ENCODE results near the gene SYT14. TPM values are rescaled to one million over a fixed set of nuclear protein-coding genes. Genes with fewer than 3 reads are reported as not detected.

Gene SYT14
- total RNA-seq, 1 donor from 2014 or later, result 0.49 TPM

- intact Hi-C loops (cut with DNase I), result no loop called here
- TF ChIP-seq, protein P1, sequence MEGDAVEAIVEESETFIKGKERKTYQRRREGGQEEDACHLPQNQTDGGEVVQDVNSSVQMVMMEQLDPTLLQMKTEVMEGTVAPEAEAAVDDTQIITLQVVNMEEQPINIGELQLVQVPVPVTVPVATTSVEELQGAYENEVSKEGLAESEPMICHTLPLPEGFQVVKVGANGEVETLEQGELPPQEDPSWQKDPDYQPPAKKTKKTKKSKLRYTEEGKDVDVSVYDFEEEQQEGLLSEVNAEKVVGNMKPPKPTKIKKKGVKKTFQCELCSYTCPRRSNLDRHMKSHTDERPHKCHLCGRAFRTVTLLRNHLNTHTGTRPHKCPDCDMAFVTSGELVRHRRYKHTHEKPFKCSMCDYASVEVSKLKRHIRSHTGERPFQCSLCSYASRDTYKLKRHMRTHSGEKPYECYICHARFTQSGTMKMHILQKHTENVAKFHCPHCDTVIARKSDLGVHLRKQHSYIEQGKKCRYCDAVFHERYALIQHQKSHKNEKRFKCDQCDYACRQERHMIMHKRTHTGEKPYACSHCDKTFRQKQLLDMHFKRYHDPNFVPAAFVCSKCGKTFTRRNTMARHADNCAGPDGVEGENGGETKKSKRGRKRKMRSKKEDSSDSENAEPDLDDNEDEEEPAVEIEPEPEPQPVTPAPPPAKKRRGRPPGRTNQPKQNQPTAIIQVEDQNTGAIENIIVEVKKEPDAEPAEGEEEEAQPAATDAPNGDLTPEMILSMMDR (IDR thresholded peaks at IDR 0.05), result no peak
- no peak for DNase-seq (ENCODE audit: extremely low spot score in 2 of 2)
- H3K36me3 ChIP-seq, result no peaks in the 10 kb centered on the region
- H3K27ac ChIP-seq, result no peak overlapping the region
- no peaks in the 10 kb centered on the region for H3K27me3 ChIP-seq
- H3K4me3 ChIP-seq, result no peak overlapping the region
- H3K9me3 ChIP-seq, result no peaks in the 10 kb centered on the region
- H3K4me1 ChIP-seq, result no peaks in the 10 kb centered on the region
Observed at GRCh38 chr1:210072129-210072528, 134.1 kb downstream of the SYT14 start.

DNA sequence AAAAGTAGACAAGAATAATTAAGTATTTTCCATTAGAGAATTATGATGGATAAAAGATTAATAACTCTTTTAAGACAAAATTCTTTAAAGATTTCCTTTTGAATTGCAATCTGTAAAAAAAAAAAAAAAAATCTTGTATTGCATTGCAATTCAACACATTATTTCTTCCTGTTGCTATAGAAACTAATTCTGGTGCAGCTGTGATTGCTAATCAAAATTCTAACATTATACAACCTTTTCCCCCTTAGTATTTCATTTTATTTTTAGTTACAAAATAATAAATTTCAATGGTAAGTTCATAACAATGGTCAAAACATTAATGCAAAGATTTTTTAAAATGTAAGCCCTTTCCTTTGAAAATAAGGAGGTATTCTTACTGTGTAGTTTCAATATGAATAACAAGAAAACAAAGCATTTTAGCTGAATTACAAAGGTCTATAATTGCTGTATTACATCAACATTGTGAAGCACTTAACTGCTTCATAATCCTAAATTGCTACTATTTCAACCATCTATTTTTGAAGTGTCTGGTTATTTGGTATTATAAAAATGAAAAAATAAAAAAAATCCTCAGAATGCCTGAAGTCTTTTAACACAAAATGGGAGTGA lies 135.0 kb downstream of the SYT14 start:
- Histone ChIP-seq H3K27ac (no peak overlapping the region), H3K36me3 (no peaks in the 10 kb centered on the region), H3K4me1 (no peaks in the 10 kb centered on the region), H3K9me3 (no peaks in the 10 kb centered on the region), H3K27me3 (no peaks in the 10 kb centered on the region), H3K4me3 (no peak overlapping the region)
- intact Hi-C loops (cut with DNase I), result no loop called here
- DNase-seq (ENCODE audit: extremely low spot score in 2 of 2), result no peak
- TF ChIP-seq, protein P1 (IDR thresholded peaks at IDR 0.05), result no peak
- no peak for TF ChIP-seq POLR2AphosphoS5 (IDR thresholded peaks at IDR 0.05; ENCODE audit: insufficient read depth in 1 of 2, low read depth in 1 of 2)
- no peak for TF ChIP-seq POLR2A (IDR thresholded peaks at IDR 0.05)

DNA sequence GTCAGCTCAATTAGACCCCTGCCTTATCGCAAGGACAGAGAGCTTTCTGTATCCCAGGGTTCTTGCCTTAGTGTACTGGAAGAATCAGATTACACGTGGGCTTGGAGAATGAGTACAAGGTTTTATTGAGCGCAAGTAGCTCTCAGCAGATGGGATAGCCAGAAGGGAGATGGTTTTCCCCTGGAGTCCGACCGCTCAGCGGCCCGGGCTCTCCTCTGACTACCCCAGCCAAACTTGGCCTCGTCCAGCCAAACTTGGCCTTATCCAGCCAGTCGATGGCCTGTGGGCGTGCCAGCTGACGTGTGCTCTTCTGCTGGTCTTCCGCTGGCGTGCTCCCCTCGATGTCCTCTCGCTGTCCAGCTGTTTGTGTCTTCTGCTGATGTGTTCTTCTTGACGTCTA lies 136.9 kb downstream of the SYT14 start:
- no peak for DNase-seq (ENCODE audit: extremely low spot score in 2 of 2)
- Histone ChIP-seq H3K9me3 (no peaks in the 10 kb centered on the region), H3K27me3 (no peaks in the 10 kb centered on the region), H3K36me3 (no peaks in the 10 kb centered on the region), H3K27ac (no peak overlapping the region), H3K4me1 (no peaks in the 10 kb centered on the region), H3K4me3 (no peak overlapping the region)
- TF ChIP-seq, protein P1 (IDR thresholded peaks at IDR 0.05), result no peak
- TF ChIP-seq POLR2A (IDR thresholded peaks at IDR 0.05), result no peak
- no peak for TF ChIP-seq POLR2AphosphoS5 (IDR thresholded peaks at IDR 0.05; ENCODE audit: insufficient read depth in 1 of 2, low read depth in 1 of 2)
- intact Hi-C loops (cut with DNase I), result no loop called here

- Histone ChIP-seq H3K27me3 (no peaks in the 10 kb centered on the region), H3K4me3 (no peak overlapping the region), H3K27ac (no peak overlapping the region), H3K9me3 (no peaks in the 10 kb centered on the region), H3K4me1 (no peaks in the 10 kb centered on the region), H3K36me3 (no peaks in the 10 kb centered on the region)
- intact Hi-C loops (cut with DNase I), result no loop called here
- no peak for DNase-seq (ENCODE audit: extremely low spot score in 2 of 2)
- TF ChIP-seq POLR2A (IDR thresholded peaks at IDR 0.05) (no peak), POLR2AphosphoS5 (IDR thresholded peaks at IDR 0.05; ENCODE audit: insufficient read depth in 1 of 2, low read depth in 1 of 2) (no peak)
- TF ChIP-seq, protein P1 (IDR thresholded peaks at IDR 0.05), result no peak
Observed at GRCh38 chr1:210076620-210077019, 138.6 kb downstream of the SYT14 start.

DNA sequence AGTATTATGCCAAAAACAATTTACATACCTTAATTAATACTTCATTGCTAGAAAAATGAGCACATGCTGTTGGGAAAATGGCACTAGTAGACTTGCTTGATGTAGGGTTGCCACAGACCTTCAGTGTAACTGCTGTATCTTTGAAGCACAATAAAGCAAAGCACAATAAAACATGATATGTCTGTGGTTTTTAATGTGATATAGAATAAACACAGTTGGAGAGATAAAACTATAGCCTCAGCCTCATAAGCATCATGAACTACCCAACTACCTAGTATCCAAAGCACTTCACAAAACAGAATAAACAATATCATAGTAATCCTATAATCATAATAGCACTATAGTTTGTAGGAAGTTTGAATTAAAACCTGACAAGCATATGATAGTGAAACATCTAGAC lies 143.5 kb downstream of the SYT14 start:
- no peak for DNase-seq (ENCODE audit: extremely low spot score in 2 of 2)
- TF ChIP-seq, protein P1 (IDR thresholded peaks at IDR 0.05), result no peak
- TF ChIP-seq POLR2A (IDR thresholded peaks at IDR 0.05) (no peak), POLR2AphosphoS5 (IDR thresholded peaks at IDR 0.05; ENCODE audit: insufficient read depth in 1 of 2, low read depth in 1 of 2) (no peak)
- Histone ChIP-seq H3K36me3 (no peaks in the 10 kb centered on the region), H3K4me3 (no peak overlapping the region), H3K9me3 (no peaks in the 10 kb centered on the region), H3K4me1 (no peaks in the 10 kb centered on the region), H3K27ac (no peak overlapping the region), H3K27me3 (no peaks in the 10 kb centered on the region)
- intact Hi-C loops (cut with DNase I), result no loop called here

All from vagina (tissue), 2 donors.